ENCODE data around the gene KCNK6.
A peak's percentile ranks its signal among the peaks of the same experiment; 100 is the strongest.

Gene KCNK6

DNA sequence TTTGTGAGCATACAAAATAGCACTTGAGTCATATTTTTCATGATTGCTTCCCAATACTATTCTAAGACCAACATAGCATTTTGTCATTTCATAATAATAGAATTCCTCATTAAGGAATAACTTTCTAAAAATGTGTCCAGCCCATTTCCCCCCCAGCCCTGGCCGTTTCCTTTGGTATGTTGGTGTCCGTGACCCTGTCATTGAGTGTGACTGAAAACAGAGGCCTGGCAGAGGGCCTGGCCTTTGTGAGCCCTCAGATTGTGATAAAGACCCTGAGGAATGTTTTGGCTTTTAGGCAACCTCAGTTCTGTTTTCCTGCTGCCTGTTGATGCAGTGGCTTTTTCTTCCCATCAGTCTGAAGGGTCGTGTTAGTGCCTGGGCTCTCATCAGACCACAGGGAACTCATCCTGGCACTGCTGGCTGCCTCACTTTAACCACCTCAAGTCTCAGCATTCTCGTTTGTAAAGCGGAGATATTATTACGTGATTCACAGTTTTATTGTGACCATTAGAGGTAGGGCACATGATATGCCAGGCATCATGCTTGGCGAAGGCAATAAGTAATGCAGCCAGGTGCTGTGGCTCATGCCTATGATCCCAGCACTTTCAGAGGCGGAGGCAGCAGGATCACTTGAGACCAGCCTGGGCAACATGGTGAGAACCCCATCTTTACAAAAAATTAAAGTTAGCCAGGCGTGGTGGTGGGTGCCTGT, 41.5 kb upstream of the KCNK6 start:
- DNase-seq (ENCODE audit: low spot score), result no peak
- in situ Hi-C loops (cut with MboI; ENCODE audit: low sequenced_read_pairs, unreplicated experiment), result no loop called here
- TF ChIP-seq, protein P1, sequence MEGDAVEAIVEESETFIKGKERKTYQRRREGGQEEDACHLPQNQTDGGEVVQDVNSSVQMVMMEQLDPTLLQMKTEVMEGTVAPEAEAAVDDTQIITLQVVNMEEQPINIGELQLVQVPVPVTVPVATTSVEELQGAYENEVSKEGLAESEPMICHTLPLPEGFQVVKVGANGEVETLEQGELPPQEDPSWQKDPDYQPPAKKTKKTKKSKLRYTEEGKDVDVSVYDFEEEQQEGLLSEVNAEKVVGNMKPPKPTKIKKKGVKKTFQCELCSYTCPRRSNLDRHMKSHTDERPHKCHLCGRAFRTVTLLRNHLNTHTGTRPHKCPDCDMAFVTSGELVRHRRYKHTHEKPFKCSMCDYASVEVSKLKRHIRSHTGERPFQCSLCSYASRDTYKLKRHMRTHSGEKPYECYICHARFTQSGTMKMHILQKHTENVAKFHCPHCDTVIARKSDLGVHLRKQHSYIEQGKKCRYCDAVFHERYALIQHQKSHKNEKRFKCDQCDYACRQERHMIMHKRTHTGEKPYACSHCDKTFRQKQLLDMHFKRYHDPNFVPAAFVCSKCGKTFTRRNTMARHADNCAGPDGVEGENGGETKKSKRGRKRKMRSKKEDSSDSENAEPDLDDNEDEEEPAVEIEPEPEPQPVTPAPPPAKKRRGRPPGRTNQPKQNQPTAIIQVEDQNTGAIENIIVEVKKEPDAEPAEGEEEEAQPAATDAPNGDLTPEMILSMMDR (IDR thresholded peaks at IDR 0.05; ENCODE audit: borderline replicate concordance, control extremely low read depth, extremely low read depth, insufficient read depth, missing control alignments), result no peak

GRCh38 chr19:38278751-38279150, 40.9 kb upstream of the KCNK6 start:
- TF ChIP-seq, protein P1 (IDR thresholded peaks at IDR 0.05; ENCODE audit: borderline replicate concordance, control extremely low read depth, extremely low read depth, insufficient read depth, missing control alignments), result no peak
- in situ Hi-C loops (cut with MboI; ENCODE audit: low sequenced_read_pairs, unreplicated experiment), result no loop called here
- DNase-seq (ENCODE audit: low spot score), result no peak

- TF ChIP-seq, protein P1 (IDR thresholded peaks at IDR 0.05; ENCODE audit: borderline replicate concordance, control extremely low read depth, extremely low read depth, insufficient read depth, missing control alignments), result no peak
- no peak for DNase-seq (ENCODE audit: low spot score)
- in situ Hi-C loops (cut with MboI; ENCODE audit: low sequenced_read_pairs, unreplicated experiment), result no loop called here
Observed at GRCh38 chr19:38280030-38280921, 39.4 kb upstream of the KCNK6 start.

GRCh38 chr19:38281811-38282566, 37.7 kb upstream of the KCNK6 start:
- no peak for DNase-seq (ENCODE audit: low spot score)

GRCh38 chr19:38283271-38283670, 36.4 kb upstream of the KCNK6 start:
- TF ChIP-seq, protein P1 (IDR thresholded peaks at IDR 0.05; ENCODE audit: borderline replicate concordance, control extremely low read depth, extremely low read depth, insufficient read depth, missing control alignments), result no peak
- in situ Hi-C loops (cut with MboI; ENCODE audit: low sequenced_read_pairs, unreplicated experiment), result no loop called here
- DNase-seq (ENCODE audit: low spot score), result no peak

More at GRCh38 chr19:38281811-38282566, 37.7 kb upstream of the KCNK6 start:
- TF ChIP-seq, protein P1 (IDR thresholded peaks at IDR 0.05; ENCODE audit: borderline replicate concordance, control extremely low read depth, extremely low read depth, insufficient read depth, missing control alignments), result no peak
- in situ Hi-C loops (cut with MboI; ENCODE audit: low sequenced_read_pairs, unreplicated experiment), result no loop called here

DNA sequence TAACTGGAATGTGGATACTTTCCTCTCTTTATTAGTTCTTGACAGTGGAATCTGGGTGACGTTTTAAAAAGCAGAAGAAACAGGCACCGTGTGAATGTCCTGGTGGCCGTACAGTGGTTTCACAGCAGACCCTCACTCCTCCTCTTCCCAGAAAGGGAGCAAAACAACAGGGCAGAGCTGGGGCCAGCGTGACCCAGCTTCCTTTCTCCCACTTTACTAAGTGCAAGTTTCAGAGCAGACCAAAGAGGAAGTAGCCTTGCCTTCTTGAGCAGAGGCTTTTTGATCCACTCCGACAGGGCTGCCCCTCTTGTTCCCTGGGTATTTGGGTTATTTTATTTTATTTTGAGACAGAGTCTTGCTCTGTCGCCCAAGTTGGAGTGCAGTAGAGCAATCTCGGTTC, 35.2 kb upstream of the KCNK6 start:
- peak; percentile 70 for DNase-seq (ENCODE audit: low spot score)
- in situ Hi-C loops (cut with MboI; ENCODE audit: low sequenced_read_pairs, unreplicated experiment), result no loop called here
- TF ChIP-seq, protein P1 (IDR thresholded peaks at IDR 0.05; ENCODE audit: borderline replicate concordance, control extremely low read depth, extremely low read depth, insufficient read depth, missing control alignments), result no peak

Data from GM13976 (cell line).